Mucosa of descending colon (tissue), 3 donors: ENCODE results near the gene CLIP4. TPM values are rescaled to one million over a fixed set of nuclear protein-coding genes. Genes with fewer than 3 reads are reported as not detected.

ENCODE experiments used
- ATAC-seq: fragments of 200-7000 bp; cut with Tn5 transposase; one replicate; pipeline ENCODE4 v1.9.1; 2020; ENCODE audit warnings: mild to moderate bottlenecking, moderate library complexity
- DNase-seq, 3 donors: peaks; one replicate each; pipeline ENCODE4 v3.0.0-alpha.2; 2020
- H3K36me3 ChIP-seq: fragments of 200-600 bp; one replicate; pipeline ENCODE4 v1.8.0; 2021; ENCODE audit warnings: low read depth, mild to moderate bottlenecking
- H3K4me1 ChIP-seq: fragments of 200-600 bp; one replicate; pipeline ENCODE4 v1.8.0; 2021; ENCODE audit warnings: low read depth, mild to moderate bottlenecking
- H3K4me3 ChIP-seq: fragments of 200-600 bp; one replicate; pipeline ENCODE4 v1.8.0; 2021; ENCODE audit warnings: mild to moderate bottlenecking
- H3K9me3 ChIP-seq: fragments of 200-600 bp; one replicate; pipeline ENCODE4 v1.8.0; 2021; ENCODE audit warnings: mild to moderate bottlenecking
- intact Hi-C, 2 donors: fragments of 100-400 bp; cut with DNase I in 1 of 2; cut with micrococcal nuclease in 1 of 2; formaldehyde crosslinking; loops; one replicate each; pipeline versions ENCODE4 v1.11.0 to v1.11.1; 2022; cut with DNase I, micrococcal nuclease
- total RNA-seq, 3 donors: library from RNA; stranded (reverse); fragmentation: NEBNext Ultra II Directional in 2 of 3; extraction: Animal tissue kit (Norgen Biotek cat#: 25700) in 2 of 3; gene quantifications; one replicate each; pipeline versions ENCODE4 v1.2.1 to v1.2.4, GENCODE V29; 2021 to 2023
- TF ChIP-seq, protein P1 (sequence below): fragments of 200-600 bp; IDR thresholded peaks from one replicate; pipeline ENCODE4 v1.8.0; 2022; ENCODE audit warnings: antibody characterized with exemption, mild to moderate bottlenecking
- donor health status: DM: no; HTN: no; CAD: no; lungs with moderate emphysema.
- donor health status: DM: no; HTN: no; CAD: no.
- donor health status: DM: no; HTN: yes; CAD: no.

Gene CLIP4
- total RNA-seq, 3 donors from 2014 or later, result 2.6 to 48.1 (median 8.3) TPM

DNA sequence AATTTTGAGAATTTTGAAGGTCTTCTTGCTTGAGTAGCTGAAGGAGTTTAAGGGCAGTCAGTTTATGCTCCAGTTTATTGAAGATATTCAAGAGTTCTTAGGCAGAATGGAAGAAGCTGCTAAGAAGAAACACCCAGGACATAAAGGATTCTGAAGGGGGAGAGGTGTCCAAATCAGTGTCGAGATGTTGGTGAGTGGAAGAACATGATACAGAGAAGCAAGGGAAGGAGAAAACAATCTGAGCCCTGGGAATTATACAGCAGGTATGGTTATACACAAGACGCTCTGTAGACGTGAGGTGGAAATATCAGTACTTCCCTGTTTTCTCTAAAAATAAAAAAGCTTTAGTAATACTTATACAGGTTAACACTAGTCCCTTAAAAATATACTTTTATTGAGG, 60.1 kb downstream of the CLIP4 start:
- ATAC-seq, result no peak
- intact Hi-C loops, result no loop called here

DNA sequence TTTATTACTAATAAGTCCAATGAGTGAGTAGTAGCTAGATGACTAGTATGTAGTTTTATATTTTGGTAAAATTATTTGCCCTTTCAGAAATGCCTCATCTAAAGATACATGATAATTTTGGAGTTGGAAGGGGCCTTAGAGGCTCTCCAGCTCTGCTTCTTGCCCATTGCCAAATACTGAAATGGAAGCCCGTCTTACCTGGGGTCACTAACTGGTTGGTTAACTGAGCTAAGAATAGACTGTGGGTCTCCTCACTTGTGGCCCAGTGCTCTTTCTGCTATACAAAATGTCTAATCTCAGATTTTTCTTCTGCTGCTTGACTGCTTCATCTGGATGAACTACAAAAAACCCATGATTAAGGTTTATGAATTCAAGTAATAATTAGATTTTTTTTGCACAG, 67.1 kb downstream of the CLIP4 start:
- Histone ChIP-seq H3K4me1 (no peaks in the 10 kb centered on the region), H3K36me3 (no peaks in the 10 kb centered on the region), H3K4me3 (no peak overlapping the region), H3K9me3 (no peaks in the 10 kb centered on the region)
- no peak for ATAC-seq
- TF ChIP-seq, protein P1, sequence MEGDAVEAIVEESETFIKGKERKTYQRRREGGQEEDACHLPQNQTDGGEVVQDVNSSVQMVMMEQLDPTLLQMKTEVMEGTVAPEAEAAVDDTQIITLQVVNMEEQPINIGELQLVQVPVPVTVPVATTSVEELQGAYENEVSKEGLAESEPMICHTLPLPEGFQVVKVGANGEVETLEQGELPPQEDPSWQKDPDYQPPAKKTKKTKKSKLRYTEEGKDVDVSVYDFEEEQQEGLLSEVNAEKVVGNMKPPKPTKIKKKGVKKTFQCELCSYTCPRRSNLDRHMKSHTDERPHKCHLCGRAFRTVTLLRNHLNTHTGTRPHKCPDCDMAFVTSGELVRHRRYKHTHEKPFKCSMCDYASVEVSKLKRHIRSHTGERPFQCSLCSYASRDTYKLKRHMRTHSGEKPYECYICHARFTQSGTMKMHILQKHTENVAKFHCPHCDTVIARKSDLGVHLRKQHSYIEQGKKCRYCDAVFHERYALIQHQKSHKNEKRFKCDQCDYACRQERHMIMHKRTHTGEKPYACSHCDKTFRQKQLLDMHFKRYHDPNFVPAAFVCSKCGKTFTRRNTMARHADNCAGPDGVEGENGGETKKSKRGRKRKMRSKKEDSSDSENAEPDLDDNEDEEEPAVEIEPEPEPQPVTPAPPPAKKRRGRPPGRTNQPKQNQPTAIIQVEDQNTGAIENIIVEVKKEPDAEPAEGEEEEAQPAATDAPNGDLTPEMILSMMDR, result no peak
- DNase-seq, result no peak
- intact Hi-C loops, result no loop called here

More for the DNA sequence above, 60.1 kb downstream of the CLIP4 start:
- Histone ChIP-seq H3K4me3 (no peak overlapping the region), H3K36me3 (no peaks in the 10 kb centered on the region), H3K4me1 (no peaks in the 10 kb centered on the region), H3K9me3 (no peaks in the 10 kb centered on the region)
- TF ChIP-seq, protein P1, result no peak
- DNase-seq, result no peak

DNA sequence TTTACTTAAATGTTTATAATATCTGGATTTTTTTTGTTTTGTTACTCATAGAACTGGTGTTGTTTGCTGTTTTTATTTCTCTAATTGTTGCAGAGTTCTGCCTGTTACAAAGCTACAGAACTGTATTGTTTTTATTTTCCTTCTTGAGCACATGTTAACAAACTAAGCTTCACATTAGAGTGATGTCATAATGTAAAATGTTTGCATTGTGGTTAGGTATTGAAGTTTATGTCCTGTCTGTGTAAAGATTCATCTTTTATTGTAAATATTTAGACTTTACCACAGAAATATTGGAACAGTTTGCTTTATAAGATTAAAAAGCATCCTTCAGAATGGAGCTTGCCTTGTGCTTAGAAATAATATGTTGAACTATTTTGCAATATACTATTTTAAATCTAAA, 67.7 kb downstream of the CLIP4 start:
- intact Hi-C loops, result no loop called here
- no peak for DNase-seq
- H3K4me3 ChIP-seq, result no peak overlapping the region
- ATAC-seq, result no peak
- no peaks in the 10 kb centered on the region for H3K36me3 ChIP-seq
- TF ChIP-seq, protein P1, result no peak
- H3K4me1 ChIP-seq, result no peaks in the 10 kb centered on the region
- no peaks in the 10 kb centered on the region for H3K9me3 ChIP-seq

DNA sequence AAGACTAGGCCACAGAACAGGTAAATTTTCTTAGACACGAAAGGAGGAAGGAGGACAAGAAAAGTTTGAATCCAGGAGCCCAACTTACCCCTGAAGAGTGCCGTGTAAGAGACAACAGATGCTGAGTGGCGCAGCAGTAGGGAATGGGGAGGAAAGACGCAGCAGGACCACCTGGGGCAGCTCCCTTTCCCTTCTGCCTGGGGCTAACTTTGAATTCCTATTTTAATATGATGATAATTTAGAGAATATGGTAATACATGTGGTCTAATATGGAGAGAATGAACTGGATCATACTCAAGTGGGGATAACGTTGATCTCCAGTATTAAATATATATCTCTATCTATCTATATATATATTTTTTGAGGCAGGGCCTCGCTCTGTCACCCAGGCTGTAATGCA, 69.3 kb downstream of the CLIP4 start:
- H3K36me3 ChIP-seq, result no peaks in the 10 kb centered on the region
- TF ChIP-seq, protein P1, result no peak
- DNase-seq (no peak), ATAC-seq (no peak)
- no peaks in the 10 kb centered on the region for H3K4me1 ChIP-seq
- intact Hi-C loops, result no loop called here
- no peaks in the 10 kb centered on the region for H3K9me3 ChIP-seq
- H3K4me3 ChIP-seq, result no peak overlapping the region

DNA sequence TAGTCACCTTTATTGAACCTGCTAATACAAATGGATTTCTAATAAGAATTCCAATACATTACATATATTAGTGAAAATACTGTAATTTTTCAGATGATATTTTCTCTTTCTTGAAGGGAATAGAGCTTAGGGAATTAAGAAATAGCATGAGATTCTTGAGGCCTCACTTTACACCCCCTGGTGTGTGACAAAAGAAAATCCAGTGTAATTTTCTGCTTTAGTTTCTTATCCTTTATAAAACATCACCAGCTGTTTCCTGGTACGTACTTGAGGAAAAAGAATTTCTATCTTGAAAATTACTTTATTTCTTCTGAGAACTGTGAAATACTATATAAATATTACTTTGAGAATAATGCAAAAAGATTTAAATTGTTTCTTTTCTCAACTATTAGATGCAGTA, 71.6 kb downstream of the CLIP4 start:
- TF ChIP-seq, protein P1, result no peak
- H3K4me3 ChIP-seq, result no peak overlapping the region
- intact Hi-C loops, result no loop called here
- no peaks in the 10 kb centered on the region for H3K4me1 ChIP-seq
- no peak for DNase-seq
- ATAC-seq, result no peak
- no peaks in the 10 kb centered on the region for H3K36me3 ChIP-seq
- H3K9me3 ChIP-seq, result no peaks in the 10 kb centered on the region

DNA sequence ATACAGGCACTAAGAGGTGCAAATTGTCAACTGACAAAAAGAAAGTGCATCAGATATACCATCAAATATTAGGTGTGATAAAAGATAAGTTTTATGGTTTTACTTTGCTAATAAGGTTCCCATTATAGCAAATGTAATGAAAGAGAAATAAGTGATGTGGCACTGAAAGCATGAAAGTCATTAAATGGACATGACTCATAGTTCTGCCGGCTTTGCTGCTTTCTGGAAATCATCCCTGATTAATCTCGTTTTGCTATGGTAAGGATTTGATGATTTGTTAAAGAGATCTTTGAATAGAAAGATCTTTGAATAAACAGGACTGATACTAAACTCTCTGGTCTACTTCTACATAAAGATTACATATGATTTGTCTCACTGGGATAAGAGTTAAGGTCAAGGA, 72.7 kb downstream of the CLIP4 start:
- H3K4me1 ChIP-seq, result no peaks in the 10 kb centered on the region
- no peaks in the 10 kb centered on the region for H3K36me3 ChIP-seq
- no peaks in the 10 kb centered on the region for H3K9me3 ChIP-seq
- TF ChIP-seq, protein P1, result no peak
- H3K4me3 ChIP-seq, result no peak overlapping the region
- no peak for DNase-seq
- no peak for ATAC-seq
- intact Hi-C loops, result no loop called here
